ENCODE results near the gene NSD2.

- TF ChIP-seq POLR2A (IDR thresholded peaks at IDR 0.05), result no peak
- TF ChIP-seq, protein P1, sequence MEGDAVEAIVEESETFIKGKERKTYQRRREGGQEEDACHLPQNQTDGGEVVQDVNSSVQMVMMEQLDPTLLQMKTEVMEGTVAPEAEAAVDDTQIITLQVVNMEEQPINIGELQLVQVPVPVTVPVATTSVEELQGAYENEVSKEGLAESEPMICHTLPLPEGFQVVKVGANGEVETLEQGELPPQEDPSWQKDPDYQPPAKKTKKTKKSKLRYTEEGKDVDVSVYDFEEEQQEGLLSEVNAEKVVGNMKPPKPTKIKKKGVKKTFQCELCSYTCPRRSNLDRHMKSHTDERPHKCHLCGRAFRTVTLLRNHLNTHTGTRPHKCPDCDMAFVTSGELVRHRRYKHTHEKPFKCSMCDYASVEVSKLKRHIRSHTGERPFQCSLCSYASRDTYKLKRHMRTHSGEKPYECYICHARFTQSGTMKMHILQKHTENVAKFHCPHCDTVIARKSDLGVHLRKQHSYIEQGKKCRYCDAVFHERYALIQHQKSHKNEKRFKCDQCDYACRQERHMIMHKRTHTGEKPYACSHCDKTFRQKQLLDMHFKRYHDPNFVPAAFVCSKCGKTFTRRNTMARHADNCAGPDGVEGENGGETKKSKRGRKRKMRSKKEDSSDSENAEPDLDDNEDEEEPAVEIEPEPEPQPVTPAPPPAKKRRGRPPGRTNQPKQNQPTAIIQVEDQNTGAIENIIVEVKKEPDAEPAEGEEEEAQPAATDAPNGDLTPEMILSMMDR (IDR thresholded peaks at IDR 0.05), result no peak
Measured at GRCh38 chr4:1994938-1995337, 123.7 kb downstream of the NSD2 start.
